Renal cortex interstitium (tissue), 11 donors: ENCODE measurements around the gene HSF4. TPM values are rescaled to one million over a fixed set of nuclear protein-coding genes. Genes with fewer than 3 reads are reported as not detected.

Experiments used
- DNase-seq, 11 donors: peaks; one replicate each; pipeline ENCODE4 v3.0.0-alpha.2; 2013; ENCODE audit warnings: low read depth in 9 of 11, low spot score in 4 of 11; ENCODE audit errors: extremely low read depth in 1 of 11
- polyA plus RNA-seq, 3 donors: library from polyadenylated mRNA; unstranded; fragments of 120-200 nt; gene quantifications; one replicate each; pipeline ENCODE4 v1.2.1, GENCODE V29; 2013; ENCODE audit not compliant: insufficient read length in 3 of 3

The HSF4 gene
- polyA plus RNA-seq, 3 donors, result 1.6 to 3.8 (median 1.8) TPM

DNA sequence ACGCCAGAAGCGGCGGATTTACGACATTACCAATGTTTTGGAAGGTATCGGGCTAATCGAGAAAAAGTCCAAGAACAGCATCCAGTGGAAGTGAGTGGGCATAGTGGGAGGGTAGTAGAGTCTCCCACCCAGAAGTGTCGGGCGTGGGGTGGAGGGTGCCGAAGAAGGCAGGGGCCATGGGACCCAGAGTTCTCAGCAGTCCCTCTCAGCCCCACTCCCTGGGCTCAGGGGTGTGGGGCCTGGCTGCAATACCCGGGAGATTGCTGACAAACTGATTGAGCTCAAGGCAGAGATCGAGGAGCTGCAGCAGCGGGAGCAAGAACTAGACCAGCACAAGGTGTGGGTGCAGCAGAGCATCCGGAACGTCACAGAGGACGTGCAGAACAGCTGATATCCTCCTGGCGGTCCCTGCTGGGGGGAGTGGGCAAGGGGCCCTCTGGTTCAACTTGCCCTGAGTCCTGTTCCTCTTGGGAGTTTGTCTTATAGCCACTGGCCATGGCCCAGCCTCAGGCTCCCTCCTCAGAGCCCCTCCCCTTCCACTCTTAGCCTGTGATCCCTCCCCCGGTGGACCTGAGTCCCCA is 28.3 kb downstream of the HSF4 start:
- DNase-seq, result no peak

DNA sequence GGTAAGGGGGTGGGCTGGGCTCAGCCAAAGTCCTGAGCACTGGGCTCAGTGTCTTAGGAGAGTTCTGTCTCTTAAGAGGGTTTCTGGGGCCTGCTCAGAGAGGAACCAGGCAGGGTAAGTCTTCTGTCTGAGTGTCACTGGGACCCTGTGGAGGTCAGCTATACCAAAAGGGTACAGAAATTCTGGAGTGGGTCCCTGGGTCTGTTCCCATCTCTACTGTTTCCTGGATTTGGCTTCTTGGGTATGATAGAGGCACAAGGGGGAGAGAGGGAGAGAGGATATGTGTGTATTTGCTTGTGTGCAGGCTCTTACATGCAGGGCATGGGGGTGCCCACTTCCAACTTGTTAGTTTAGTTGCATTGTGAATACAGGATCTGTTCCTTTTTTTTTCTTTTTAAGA is 29.0 kb downstream of the HSF4 start:
- DNase-seq, result no peak

DNA sequence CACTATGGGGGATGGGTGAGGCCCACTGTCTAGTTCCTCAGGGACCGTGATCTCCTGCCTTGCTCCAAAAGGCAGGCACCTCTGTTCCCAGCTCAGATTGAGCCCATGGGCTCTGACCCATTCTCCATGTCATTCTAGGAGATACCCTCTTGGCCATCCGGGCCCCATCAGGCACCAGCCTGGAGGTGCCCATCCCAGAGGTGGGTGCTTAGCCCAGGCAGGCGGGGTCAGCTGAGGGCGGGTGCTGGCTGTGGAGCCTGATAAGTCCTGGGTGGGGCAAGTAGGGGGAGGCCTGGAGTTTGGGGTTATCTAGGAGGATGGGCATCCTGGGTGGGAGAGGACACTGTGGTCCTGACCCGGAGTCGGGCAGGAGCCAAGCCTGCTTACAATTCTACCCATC is 29.7 kb downstream of the HSF4 start:
- DNase-seq, result no peak

DNA sequence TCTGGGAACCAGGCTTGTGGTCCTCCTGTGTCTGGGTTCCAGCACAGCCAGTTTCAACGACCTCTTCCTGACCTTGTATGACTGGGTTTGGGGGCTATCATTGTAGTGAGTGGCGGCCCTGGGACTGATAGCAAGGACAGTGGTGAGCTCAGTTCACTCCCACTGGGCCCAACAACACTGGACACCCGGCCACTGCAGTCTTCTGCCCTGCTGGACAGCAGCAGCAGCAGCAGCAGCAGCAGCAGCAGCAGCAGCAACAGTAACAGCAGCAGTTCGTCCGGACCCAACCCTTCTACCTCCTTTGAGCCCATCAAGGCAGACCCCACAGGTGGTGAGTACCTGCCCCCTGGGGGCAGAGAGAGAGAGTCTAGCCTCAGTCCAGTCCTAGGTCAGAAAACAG is 31.1 kb downstream of the HSF4 start:
- no peak for DNase-seq

DNA sequence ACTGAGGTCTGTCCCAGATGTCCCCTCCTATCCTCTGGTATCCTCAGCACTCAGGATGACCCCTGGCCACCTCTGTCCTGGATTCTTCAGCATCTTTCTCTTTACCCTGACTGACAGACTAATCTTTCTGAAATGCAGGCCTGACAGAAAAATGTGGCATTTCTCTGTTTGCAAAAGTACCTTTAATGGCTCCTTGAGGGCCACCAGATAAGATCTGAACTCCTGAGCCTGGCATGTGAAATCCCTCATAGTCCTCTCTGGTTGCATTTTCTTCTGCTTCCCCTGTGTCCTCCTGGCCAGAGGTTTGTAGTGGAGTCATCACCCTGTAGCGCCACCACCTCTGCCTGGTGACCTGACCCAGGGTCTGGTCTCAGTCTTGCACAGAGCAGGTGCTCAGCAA is 32.3 kb downstream of the HSF4 start:
- no peak for DNase-seq

DNA sequence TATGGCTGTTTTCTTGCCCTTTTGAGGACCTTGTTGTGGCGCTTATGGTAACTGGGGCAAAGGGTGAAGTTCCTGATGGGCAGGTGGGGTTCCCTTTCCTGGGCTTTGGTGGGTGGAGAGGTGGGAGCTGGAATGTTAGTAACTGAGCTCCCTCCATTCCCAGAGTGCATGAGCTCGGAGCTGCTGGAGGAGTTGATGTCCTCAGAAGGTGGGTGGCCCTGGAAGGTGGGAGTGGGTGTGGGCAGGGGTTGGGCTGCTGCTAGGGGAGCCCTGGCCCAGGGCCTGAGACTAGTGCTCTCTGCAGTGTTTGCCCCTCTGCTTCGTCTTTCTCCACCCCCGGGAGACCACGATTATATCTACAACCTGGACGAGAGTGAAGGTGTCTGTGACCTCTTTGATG is 33.2 kb downstream of the HSF4 start:
- no peak for DNase-seq

DNA sequence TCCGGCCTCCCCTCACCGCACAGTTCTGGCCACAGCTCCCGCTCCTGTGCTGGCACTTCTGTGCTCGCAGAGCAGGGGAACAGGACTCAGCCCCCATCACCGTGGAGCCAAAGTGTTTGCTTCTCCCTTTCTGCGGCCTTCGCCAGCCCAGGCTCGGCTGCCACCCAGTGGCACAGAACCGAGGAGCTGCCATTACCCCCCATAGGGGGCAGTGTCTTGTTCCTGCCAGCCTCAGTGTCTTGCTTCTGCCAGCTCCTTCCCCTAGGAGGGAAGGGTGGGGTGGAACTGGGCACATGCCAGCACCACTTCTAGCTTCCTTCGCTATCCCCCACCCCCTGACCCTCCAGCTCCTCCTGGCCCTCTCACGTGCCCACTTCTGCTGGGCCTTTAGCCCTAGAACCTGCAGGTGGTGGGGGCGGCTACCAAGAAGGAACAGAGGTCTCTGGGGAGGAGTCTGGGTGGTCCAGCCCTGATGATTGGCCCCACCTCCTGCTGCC is 33.7 kb downstream of the HSF4 start:
- DNase-seq, result no peak

DNA sequence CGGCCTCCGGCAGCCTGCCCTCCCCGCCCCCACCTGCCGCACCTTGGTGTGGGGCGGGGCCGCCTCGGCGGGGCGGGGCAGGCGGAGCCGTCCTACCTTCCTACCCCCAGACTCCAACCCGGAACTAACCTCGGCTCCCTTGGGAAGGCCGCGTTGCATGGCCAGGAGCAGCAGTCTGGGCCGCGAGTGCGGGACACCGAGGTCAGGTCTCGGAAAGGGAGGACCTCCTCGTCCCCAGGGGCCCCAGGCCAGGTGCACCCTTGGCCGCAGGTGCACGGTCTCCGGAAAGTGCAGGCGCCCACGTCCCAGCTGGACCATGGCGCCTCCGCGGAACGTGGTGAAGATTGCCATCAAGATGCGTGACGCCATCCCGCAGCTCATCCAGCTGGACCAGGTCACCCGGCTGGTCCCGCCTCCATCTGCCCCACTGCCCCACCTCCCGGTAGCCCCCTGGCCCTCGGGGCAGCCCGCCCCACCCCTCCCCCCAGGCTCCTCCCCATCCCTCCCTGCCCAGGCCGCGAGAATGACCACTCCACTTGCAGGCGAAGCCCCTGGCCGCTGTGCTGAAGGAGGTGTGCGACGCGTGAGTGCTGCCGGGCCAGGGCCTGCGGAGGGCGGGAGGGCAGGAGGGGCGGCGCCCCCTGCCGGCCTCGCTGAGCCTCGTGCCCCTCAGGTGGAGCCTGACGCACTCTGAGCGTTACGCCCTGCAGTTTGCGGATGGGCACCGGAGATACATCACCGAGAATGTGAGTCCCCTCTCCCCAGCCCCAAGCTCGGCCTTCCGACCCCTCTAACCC is 34.7 kb downstream of the HSF4 start, which contains the start of gene ELMO3:
TSS of gene ELMO3 (plus strand) at position 121 of the 797 bp plus-strand sequence. CDS start at position 317, 196 bp downstream.
- no peak for DNase-seq

DNA sequence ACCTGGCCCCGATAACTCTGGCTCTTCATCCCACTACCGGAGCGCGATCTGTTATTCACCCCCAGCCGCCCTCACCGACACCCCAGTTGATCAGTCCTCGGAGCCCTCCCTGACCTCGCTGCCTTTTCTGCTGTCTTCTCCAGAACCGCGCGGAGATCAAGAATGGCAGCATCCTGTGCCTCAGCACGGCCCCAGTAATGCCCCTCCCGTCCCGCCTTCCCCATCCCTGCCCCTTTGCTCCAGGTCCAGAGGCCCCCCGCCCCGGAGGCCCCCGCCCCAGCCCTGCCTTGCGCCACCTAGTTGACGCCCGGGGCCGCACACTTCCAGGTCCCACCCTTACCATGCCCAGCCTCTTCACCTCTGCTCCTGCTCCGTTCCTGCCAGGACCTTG is 35.3 kb downstream of the HSF4 start:
- DNase-seq, result no peak

DNA sequence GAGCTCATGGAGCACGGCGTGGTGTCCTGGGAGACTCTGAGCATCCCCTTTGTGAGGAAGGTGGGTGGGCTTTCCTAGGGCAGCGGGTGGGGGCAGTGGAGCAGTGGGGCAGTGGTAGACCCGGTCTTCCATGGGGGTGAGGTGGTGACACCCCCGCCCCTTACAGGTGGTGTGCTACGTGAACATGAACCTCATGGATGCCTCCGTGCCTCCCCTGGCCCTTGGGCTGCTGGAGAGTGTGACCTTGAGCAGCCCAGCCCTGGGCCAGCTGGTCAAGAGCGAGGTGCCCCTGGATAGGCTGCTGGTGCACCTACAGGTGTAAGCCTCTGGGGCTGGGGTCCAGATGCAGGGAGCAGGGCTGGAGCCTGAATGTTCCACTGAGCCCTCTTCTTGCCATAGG is 35.9 kb downstream of the HSF4 start:
- no peak for DNase-seq

DNA sequence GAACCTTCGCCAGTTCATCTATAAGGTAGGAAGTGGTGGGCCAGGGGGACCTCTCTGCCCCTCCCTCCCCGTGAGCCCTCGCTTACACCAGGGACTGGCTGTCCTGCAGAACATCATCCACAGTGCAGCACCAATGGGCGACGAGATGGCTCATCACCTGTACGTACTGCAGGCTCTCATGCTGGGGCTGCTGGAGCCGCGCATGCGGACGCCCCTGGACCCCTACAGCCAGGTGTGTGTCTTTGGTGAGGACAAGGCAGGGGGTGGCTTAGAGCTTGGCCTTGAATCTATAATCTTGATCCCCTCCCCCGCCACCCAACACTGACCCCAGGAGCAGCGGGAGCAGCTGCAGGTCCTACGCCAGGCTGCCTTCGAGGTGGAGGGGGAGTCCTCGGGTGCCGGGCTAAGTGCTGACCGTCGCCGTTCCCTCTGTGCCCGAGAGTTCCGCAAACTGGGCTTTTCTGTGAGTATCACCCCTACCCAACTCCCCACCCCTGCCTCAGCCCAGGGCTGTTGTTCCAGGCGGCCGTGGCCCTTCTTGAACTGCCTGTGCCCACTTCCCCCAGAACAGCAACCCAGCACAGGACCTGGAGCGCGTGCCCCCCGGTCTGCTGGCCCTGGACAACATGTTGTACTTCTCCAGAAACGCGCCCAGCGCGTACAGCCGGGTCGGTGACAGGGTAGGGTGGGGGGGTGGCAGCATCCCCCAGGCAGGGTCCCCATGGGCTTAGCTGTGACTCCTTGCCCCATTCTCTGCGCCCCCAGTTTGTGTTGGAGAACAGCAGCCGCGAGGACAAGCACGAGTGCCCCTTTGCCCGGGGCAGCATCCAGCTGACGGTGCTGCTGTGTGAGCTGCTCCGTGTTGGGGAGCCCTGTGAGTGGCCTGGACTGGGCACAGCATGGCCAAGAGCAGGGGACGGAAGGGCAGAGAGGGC is 37.1 kb downstream of the HSF4 start:
- no peak for DNase-seq

DNA sequence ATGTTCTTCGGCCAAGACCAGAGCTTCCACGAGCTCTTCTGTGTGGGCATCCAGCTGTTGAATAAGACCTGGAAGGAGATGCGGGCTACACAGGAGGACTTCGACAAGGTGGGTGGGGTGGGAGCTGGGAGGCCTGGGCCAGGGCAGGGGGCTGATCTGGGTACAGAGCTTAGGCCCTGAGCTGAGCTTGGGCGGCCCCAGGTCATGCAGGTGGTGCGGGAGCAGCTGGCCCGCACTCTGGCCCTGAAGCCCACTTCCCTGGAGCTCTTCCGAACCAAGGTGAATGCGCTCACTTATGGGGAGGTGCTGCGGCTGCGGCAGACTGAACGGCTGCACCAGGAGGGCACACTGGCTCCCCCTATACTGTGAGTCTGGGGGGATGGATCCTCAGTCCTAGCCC is 37.9 kb downstream of the HSF4 start:
- no peak for DNase-seq

DNA sequence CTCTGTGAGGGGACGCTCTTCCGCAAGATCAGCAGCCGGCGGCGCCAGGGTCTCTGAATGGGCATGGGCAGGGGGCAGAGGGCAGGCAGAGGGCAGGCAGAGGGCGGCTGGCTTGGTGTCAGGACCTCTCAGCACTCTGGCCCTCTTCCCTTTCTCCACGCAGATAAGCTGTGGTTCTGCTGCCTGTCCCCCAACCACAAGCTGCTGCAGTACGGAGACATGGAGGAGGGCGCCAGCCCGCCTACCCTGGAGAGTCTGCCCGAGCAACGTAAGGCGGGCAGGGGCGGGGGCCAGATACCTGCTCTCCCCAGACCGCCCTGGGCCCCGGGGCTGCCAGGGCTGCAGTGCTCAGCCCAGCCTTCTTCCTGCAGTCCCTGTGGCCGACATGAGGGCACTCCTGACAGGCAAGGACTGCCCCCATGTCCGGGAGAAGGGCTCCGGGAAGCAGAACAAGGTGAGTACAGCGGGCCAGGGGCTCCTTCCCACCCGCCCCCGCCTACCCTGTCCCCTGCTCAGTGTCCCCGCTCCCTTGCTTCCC is 38.5 kb downstream of the HSF4 start:
- DNase-seq, result no peak

DNA sequence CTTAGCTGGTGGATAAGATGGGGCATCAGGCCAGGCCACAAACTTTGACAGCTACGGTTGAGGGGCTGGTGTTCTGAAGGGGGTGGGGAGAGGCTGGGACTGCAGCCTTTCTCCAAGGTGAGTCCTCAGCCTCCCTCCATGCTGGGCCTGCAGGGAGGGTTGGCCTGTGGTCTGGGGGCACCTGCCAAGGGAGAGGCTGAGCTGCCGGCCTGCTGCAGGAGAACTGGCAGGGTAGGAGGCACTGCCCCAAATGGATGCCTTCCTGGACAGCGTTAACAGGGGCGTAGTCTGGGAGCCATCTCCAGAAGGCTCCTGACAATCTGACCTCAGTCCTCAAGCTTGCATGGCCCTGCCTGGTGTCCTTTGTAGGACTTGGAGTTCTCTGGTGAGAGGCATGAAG is 39.5 kb downstream of the HSF4 start:
- DNase-seq, result no peak

DNA sequence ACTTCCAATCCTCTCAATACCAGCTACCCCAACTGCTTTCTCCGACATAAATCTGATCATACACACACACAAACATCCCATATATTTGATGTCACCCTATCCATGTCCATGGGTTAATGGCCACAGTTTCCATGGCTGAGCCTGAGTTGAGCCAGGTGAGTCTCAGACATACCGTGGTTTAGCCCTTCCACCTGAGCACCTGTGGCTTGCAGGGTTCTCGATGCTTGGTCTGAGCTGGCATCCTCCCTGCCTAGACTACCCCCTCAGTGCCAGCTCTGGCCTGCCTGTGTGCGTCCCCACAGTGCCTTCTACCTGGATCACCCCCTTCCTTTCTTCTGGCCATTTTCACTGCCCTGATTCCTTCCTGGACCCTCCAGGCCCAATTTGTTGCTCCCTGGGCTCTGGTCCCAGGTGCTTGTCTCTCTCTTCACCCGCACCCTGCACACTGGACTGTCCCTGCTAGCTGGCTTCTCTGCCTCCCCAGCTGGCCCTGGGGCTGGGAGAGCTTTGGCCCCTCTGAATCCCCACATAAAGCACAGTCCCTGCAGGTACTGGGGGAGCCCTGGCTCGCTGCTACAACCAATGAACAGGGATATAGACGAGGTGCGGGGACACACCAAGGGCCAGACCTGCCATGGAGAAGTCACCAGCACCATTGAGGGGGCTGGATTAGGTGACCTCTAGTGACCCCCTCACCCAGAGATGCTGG is 41.7 kb downstream of the HSF4 start:
- DNase-seq, result no peak

DNA sequence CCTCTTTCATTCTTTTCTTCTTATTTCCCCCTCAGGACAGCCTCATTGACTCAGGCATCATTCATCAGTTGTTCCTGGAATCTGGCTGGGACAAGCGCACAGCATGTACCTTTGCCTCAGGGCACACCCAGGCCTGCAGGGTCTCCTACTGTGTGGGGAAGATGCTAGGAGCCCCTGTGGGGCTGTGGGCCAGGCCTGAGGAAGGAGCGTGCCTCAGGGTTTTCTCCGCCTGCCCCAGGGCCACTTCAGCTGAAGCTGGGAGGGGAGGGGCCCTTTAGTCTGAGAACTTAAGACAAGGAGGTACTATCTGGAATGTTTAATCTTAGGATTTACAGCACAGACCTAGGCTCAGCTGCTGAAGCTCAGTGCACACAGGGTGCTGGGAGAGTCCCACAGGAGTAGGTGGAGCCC is 42.3 kb downstream of the HSF4 start:
- DNase-seq, result no peak

DNA sequence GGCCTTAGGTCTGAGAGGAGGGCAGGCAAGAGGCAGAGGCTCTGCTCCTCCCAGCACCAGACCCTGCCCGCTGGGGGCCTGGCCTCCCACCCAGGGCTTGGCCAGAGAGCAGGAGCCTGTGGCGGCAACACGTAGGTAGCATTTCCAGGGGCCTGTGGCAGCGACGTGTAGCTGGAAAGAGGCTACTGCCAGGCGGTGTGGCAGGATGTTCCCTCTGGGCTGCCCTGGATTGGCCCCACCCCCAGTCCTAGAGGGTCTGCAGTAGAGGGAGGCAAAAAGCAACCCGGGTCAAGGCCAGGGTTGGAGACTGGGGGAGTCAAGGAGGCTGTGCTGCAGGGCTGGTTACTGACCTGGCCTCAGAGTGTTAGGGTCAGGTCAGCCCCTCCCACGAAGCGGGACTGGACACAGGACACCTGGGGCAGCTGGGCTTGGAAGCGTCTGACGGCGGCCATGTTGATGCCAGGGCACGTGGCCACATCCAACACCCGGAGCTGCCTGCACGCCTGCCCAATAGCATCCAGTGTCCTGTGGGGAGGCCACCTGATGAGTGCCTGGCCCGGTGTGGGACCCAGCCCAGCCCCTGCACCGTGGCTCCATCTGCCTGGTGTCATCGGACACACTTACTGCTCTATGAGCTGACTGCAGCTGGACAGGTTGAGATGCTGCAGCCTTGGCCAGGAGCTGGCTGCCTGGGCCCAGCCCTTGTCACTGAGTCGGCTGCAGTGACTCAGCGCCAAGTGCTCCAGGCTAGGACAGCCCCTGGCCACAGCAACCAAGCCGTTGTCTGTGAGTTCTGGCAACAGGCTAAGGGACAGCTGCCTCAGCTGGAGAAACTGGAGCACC is 42.9 kb downstream of the HSF4 start:
- no peak for DNase-seq
